ENCODE results near the gene TBC1D9.

- TF ChIP-seq POLR2A (IDR thresholded peaks at IDR 0.05; ENCODE audit: low read length) (no peak), GATA1 (IDR thresholded peaks at IDR 0.05; ENCODE audit: low read depth, low read length) (no peak)
Observed at GRCh38 chr4:140688711-140689598, 67.2 kb downstream of the TBC1D9 start.
